Type B pancreatic cell (in vitro differentiated cells): ENCODE results near the gene PPM1A. TPM values are rescaled to one million over a fixed set of nuclear protein-coding genes. Genes with fewer than 3 reads are reported as not detected.

Experiments used
- DNase-seq: peaks from one replicate; pipeline ENCODE4 v3.0.0; 2021; ENCODE audit warnings: mixed read lengths; ENCODE audit not compliant: unreplicated experiment; ENCODE audit errors: extremely low spot score
- H3K27ac Mint-ChIP-seq: 2 replicates; pipeline ENCODE4 v1.8.0; 2021; ENCODE audit warnings: mild to moderate bottlenecking, mixed read lengths
- H3K27me3 Mint-ChIP-seq: 2 replicates; pipeline ENCODE4 v1.8.0; 2021; ENCODE audit warnings: mixed read lengths
- H3K36me3 Mint-ChIP-seq: 2 replicates; pipeline ENCODE4 v1.8.0; 2021; ENCODE audit warnings: mixed read lengths
- H3K4me1 Mint-ChIP-seq: one replicate; pipeline ENCODE4 v1.8.0; 2021; ENCODE audit warnings: mixed read lengths; ENCODE audit not compliant: unreplicated experiment
- H3K4me3 Mint-ChIP-seq: 2 replicates; pipeline ENCODE4 v1.8.0; 2021; ENCODE audit warnings: mild to moderate bottlenecking, mixed read lengths
- H3K9me3 Mint-ChIP-seq: 2 replicates; pipeline ENCODE4 v1.8.0; 2021; ENCODE audit warnings: mixed read lengths
- CTCF ChIP-seq: fragments of 200-600 bp; sonication (generic); conservative IDR thresholded peaks from 2 replicates; pipeline ENCODE4 v1.5.0; 2021; ENCODE audit warnings: antibody characterized with exemption, mild to moderate bottlenecking
- total RNA-seq: library from RNA; stranded (reverse); gene quantifications from 2 replicates; pipeline ENCODE4 v1.2.1, GENCODE V29; 2021; ENCODE audit warnings: low replicate concordance

PPM1A gene
- total RNA-seq, 1 donor from 2014 or later, result 34.5 TPM

- TF ChIP-seq CTCF, result no peak
- Mint-ChIP-seq H3K9me3 (no peaks in the 10 kb centered on the region), H3K4me3 (no peak overlapping the region), H3K27ac (no peak overlapping the region), H3K36me3 (peaks cover 33% of the 10 kb centered on the region), H3K4me1 (no peaks in the 10 kb centered on the region), H3K27me3 (no peaks in the 10 kb centered on the region)
- no peak for DNase-seq
Measured at GRCh38 chr14:60287452-60287851, 38.4 kb downstream of the PPM1A start.

GRCh38 chr14:60288279-60288678 is 39.3 kb downstream of the PPM1A start:
- Mint-ChIP-seq H3K9me3 (no peaks in the 10 kb centered on the region), H3K27me3 (no peaks in the 10 kb centered on the region), H3K36me3 (peaks cover 28% of the 10 kb centered on the region), H3K4me3 (no peak overlapping the region), H3K27ac (no peak overlapping the region), H3K4me1 (no peaks in the 10 kb centered on the region)
- TF ChIP-seq CTCF, result no peak
- DNase-seq, result no peak

GRCh38 chr14:60294411-60295069 is 45.5 kb downstream of the PPM1A start:
- Mint-ChIP-seq H3K9me3 (no peaks in the 10 kb centered on the region), H3K36me3 (peaks cover 16% of the 10 kb centered on the region), H3K27ac (no peak overlapping the region), H3K4me3 (no peak overlapping the region), H3K27me3 (no peaks in the 10 kb centered on the region), H3K4me1 (no peaks in the 10 kb centered on the region)
- DNase-seq, result no peak
- TF ChIP-seq CTCF, result no peak

GRCh38 chr14:60300019-60300418 is 51.0 kb downstream of the PPM1A start:
- DNase-seq, result no peak
- Mint-ChIP-seq H3K27ac (no peak overlapping the region), H3K4me1 (peaks cover 7% of the 10 kb centered on the region), H3K36me3 (peaks cover 9% of the 10 kb centered on the region), H3K27me3 (no peaks in the 10 kb centered on the region), H3K4me3 (no peak overlapping the region), H3K9me3 (no peaks in the 10 kb centered on the region)
- no peak for TF ChIP-seq CTCF

GRCh38 chr14:60301685-60302084 is 52.7 kb downstream of the PPM1A start:
- H3K27ac Mint-ChIP-seq, result no peak overlapping the region
- no peaks in the 10 kb centered on the region for H3K9me3 Mint-ChIP-seq
- no peak for DNase-seq
- H3K4me3 Mint-ChIP-seq, result no peak overlapping the region
- TF ChIP-seq CTCF, result no peak
- H3K4me1 Mint-ChIP-seq, result peaks cover 7% of the 10 kb centered on the region
- peaks cover 7% of the 10 kb centered on the region for H3K36me3 Mint-ChIP-seq
- no peaks in the 10 kb centered on the region for H3K27me3 Mint-ChIP-seq
